GM12878 (cell line): ENCODE data around the gene TMEM186. TPM values are rescaled to one million over a fixed set of nuclear protein-coding genes. Genes with fewer than 3 reads are reported as not detected.

Experiments used
- BACH1 ChIP-seq: fragments of 450-650 bp; IDR thresholded peaks from 2 replicates; pipeline ENCODE4 v1.6.1; 2017; ENCODE audit warnings: mild to moderate bottlenecking, borderline replicate concordance
- CHD1 ChIP-seq: IDR thresholded peaks from 2 replicates; pipeline ENCODE4 v1.6.1; 2012; ENCODE audit warnings: low read depth, low read length, improper control_type of control experiment
- GATAD2B ChIP-seq: fragments of 450-650 bp; conservative IDR thresholded peaks from 2 replicates; pipeline ENCODE4 v1.6.1; 2017; ENCODE audit warnings: low read depth, mild to moderate bottlenecking, moderate library complexity
- IRF3 ChIP-seq: fragments of 450-650 bp; IDR thresholded peaks from 2 replicates; pipeline ENCODE4 v1.6.1; 2014; ENCODE audit warnings: mild to moderate bottlenecking
- LARP7 ChIP-seq: fragments of 450-650 bp; IDR thresholded peaks from 2 replicates; pipeline ENCODE4 v1.6.1; 2017; ENCODE audit warnings: mild to moderate bottlenecking
- NR2F1 ChIP-seq: fragments of 450-650 bp; conservative IDR thresholded peaks from 2 replicates; pipeline ENCODE4 v1.6.1; 2017; ENCODE audit warnings: mild to moderate bottlenecking
- PAX8 ChIP-seq: fragments of 450-650 bp; IDR thresholded peaks from 2 replicates; pipeline ENCODE4 v1.6.1; 2017; ENCODE audit warnings: mild to moderate bottlenecking, moderate library complexity
- PBX3 ChIP-seq: IDR thresholded peaks from 2 replicates; pipeline ENCODE4 v1.6.1; 2011; ENCODE audit warnings: mild to moderate bottlenecking, low read depth, low read length, moderate library complexity; ENCODE audit not compliant: insufficient replicate concordance
- POU2F2 ChIP-seq: IDR thresholded peaks from 3 replicates; pipeline ENCODE4 v1.6.1; 2011; ENCODE audit warnings: low read depth, mild to moderate bottlenecking, low read length, borderline replicate concordance
- SIX5 ChIP-seq: IDR thresholded peaks from 2 replicates; pipeline ENCODE4 v1.6.1; 2011; ENCODE audit warnings: mild to moderate bottlenecking, low read depth, low read length, moderate library complexity; ENCODE audit not compliant: severe bottlenecking
- SMARCA5 ChIP-seq: fragments of 450-650 bp; IDR thresholded peaks from 2 replicates; pipeline ENCODE4 v1.6.1; 2017; ENCODE audit warnings: mild to moderate bottlenecking
- ZBTB33 ChIP-seq: fragments of 450-650 bp; IDR thresholded peaks from 2 replicates; pipeline ENCODE4 v1.6.1; 2017; ENCODE audit warnings: mild to moderate bottlenecking
- polyA plus RNA-seq, 11 experiments: library from polyadenylated mRNA; depleted of rRNA in 4 of 11; unstranded in 6 of 11; stranded (reverse) in 5 of 11; fragments of >200 nt; fragmentation: Nextera tagmentation in 4 of 11; fragmentation: Illumina TruSeq in 1 of 11; extraction: Ambion mirVana in 4 of 11; extraction: Trizol in 1 of 11; gene quantifications; 1 replicate in 1 of 11; 2 replicates in 10 of 11; pipeline versions ENCODE4 v1.2.1 to v1.2.3, GENCODE V29; 2011 to 2016; ENCODE audit warnings: inconsistent platforms in 2 of 11, missing spikeins in 2 of 11, low read depth in 1 of 11
- total RNA-seq, 4 experiments: library from RNA; depleted of rRNA in 3 of 4; stranded (reverse); fragments of >200 nt in 3 of 4; fragmentation: Illumina TruSeq in 1 of 4; extraction: Trizol in 1 of 4; gene quantifications; 2 replicates each; pipeline versions ENCODE4 v1.2.1 to v1.2.3, GENCODE V29; 2013 to 2021

Gene TMEM186
- total and polyA plus RNA-seq, 10 of the 15 experiments (the other 5 are each of a cell fraction or from before 2014, with no cell fraction given), result 10.6 to 28.9 (median 17.0) TPM

DNA sequence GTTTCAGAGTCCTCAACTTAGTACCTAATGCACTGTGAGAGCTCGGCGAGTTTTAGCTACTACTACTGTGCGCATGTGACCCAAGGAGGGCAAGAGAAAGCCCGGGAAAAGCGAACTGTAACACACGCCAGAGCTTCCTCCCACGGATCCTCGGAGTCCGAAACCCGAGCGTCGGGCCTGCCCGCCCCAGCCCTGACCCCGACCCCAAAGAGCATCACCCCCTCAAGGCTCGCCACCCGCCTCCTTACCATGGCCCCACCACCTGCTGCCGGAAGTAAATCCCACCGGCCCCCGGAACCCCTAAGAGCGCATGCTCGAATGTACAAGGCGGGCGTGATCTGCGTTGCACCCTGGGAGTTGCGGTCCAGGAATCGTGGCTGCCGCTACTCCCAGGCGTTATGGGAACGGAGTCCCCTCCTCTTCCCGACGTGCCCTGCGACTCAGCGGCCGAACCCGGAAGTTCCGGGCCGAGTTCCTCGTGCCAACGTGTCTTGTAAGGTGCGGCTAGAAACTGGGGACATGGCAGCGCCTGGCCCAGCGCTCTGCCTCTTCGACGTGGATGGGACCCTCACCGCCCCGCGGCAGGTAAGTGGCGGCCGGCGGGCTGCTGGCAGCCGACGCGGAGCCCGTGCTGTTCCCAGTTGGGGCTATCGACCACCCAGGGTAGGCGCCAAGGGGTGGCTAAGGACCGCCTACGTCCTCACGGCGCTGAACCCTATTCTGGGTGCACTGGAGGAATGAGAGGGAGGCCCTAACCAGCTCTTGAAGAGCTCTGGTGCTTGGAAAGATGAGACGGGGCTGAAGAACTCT is at the start of gene TMEM186, which contains the start of gene PMM2 (continued):
- TF ChIP-seq GATAD2B (peak; percentile 84), PBX3 (no peak), POU2F2 (peak; percentile 86), ZBTB33 (no peak), BACH1 (no peak), LARP7 (peak; percentile 72), NR2F1 (peak; percentile 88), PAX8 (no peak), SMARCA5 (0 out of 2 replicates have a peak, but pooled peaks have one; percentile 19), SIX5 (peak; percentile 79), CHD1 (no peak), IRF3 (no peak)
- TF ChIP-seq, all 136 proteins: peak for 50
